Spleen (tissue), 11 donors: ENCODE data around the gene TNFRSF14. TPM values are rescaled to one million over a fixed set of nuclear protein-coding genes. Genes with fewer than 3 reads are reported as not detected.

ENCODE experiments used
- DNase-seq: peaks from one replicate; pipeline ENCODE4 v3.0.0-alpha.2; 2020
- H3K27ac ChIP-seq, 8 donors: fragments of 200-600 bp; sonication (generic) in 7 of 8; 1 replicate in 4 of 8; 2 replicates in 4 of 8; pipeline versions ENCODE4 v1.5.0 to v1.8.0; 2016 to 2021; ENCODE audit warnings: inconsistent platforms in 4 of 8, mild to moderate bottlenecking in 4 of 8, moderate library complexity in 1 of 8
- H3K27me3 ChIP-seq, 7 donors: fragments of 200-600 bp; sonication (generic) in 6 of 7; replicated peaks in 1 of 7; 1 replicate in 4 of 7; 2 replicates in 3 of 7; pipeline versions ENCODE4 v1.5.0 to v1.8.0; 2016 to 2021; ENCODE audit warnings: inconsistent platforms in 3 of 7, mild to moderate bottlenecking in 1 of 7
- H3K36me3 ChIP-seq, 6 donors: fragments of 200-600 bp; sonication (generic) in 5 of 6; 1 replicate in 4 of 6; 2 replicates in 2 of 6; pipeline versions ENCODE4 v1.5.0 to v1.8.0; 2016 to 2021; ENCODE audit warnings: inconsistent platforms in 2 of 6
- H3K4me1 ChIP-seq, 6 donors: fragments of 200-600 bp; sonication (generic) in 5 of 6; 1 replicate in 3 of 6; 2 replicates in 3 of 6; pipeline versions ENCODE4 v1.5.0 to v1.8.0; 2016 to 2021; ENCODE audit warnings: inconsistent platforms in 3 of 6
- H3K4me3 ChIP-seq, 8 donors: fragments of 200-600 bp; sonication (generic) in 7 of 8; 1 replicate in 4 of 8; 2 replicates in 4 of 8; pipeline versions ENCODE4 v1.5.0 to v1.8.0; 2016 to 2021; ENCODE audit warnings: inconsistent platforms in 4 of 8, mild to moderate bottlenecking in 4 of 8, moderate library complexity in 2 of 8
- H3K9me3 ChIP-seq, 8 donors: fragments of 200-600 bp; sonication (generic) in 7 of 8; 1 replicate in 4 of 8; 2 replicates in 4 of 8; pipeline versions ENCODE4 v1.5.0 to v1.8.0; 2016 to 2021; ENCODE audit warnings: inconsistent platforms in 4 of 8
- POLR2A ChIP-seq, 3 donors: fragments of 450-650 bp; IDR thresholded peaks; one replicate each; pipeline ENCODE4 v1.5.1; 2017; ENCODE audit warnings: antibody characterized with exemption in 3 of 3, mild to moderate bottlenecking in 1 of 3
- POLR2AphosphoS5 ChIP-seq, 3 donors: sonication (generic); formaldehyde crosslinking; IDR thresholded peaks; one replicate each; pipeline ENCODE4 v1.5.1; 2017; ENCODE audit warnings: antibody characterized with exemption in 3 of 3
- WGBS, 5 donors: extraction: QIAGEN DNeasy Blood & Tissue Kit in 3 of 5; methylation state at CpG; one replicate each; pipeline versions ENCODE4 v1.1.5 to v1.1.7; 2013 to 2018; 5-methylcytosine and 5-hydroxymethylcytosine counted together
- intact Hi-C: fragments of 100-400 bp; cut with DNase I; formaldehyde crosslinking; loops from one replicate; pipeline ENCODE4 v1.15.0; 2023; ENCODE audit warnings: low total_unique reads
- polyA plus RNA-seq, 3 donors: library from polyadenylated mRNA; stranded (reverse); fragments of 200-250 nt; gene quantifications; one replicate each; pipeline ENCODE4 v1.2.1, GENCODE V29; 2013
- total RNA-seq, 7 donors: library from RNA; depleted of rRNA in 3 of 7; stranded (reverse); fragments of >200 nt in 3 of 7; fragmentation: NEBNext Ultra II Directional in 4 of 7; extraction: Animal tissue kit (Norgen Biotek cat#: 25700) in 4 of 7; gene quantifications; one replicate each; pipeline versions ENCODE4 v1.1.0 to v1.2.1, GENCODE V29; 2016 to 2021
- TF ChIP-seq, protein P1 (sequence below), 11 experiments: fragments of 200-600 bp in 7 of 11; fragments of 450-650 bp in 4 of 11; sonication (generic) in 4 of 11; IDR thresholded peaks in 8 of 11; conservative IDR thresholded peaks in 3 of 11; 1 replicate in 7 of 11; 2 replicates in 4 of 11; pipeline versions ENCODE4 v1.4.0 to v1.8.0; 2016 to 2021; ENCODE audit warnings: antibody characterized with exemption in 11 of 11, inconsistent platforms in 4 of 11, mild to moderate bottlenecking in 1 of 11
- donor health status: healthy with polysubstance abuse.
- donor health status: DM: no; HTN: no; CAD: no; lungs with moderate emphysema.
- donor health status: DM: no; HTN: no; CAD: no.
- donor health status: Bipolar disorder and iron deficiency.
- donor health status: healthy.
- donor health status: DM: no; HTN: no; CAD: no.
- donor health status: DM: yes; HTN: yes; CAD: no.

The TNFRSF14 gene
- total and polyA plus RNA-seq, 10 donors: 146 to 366 (median 191) TPM

DNA sequence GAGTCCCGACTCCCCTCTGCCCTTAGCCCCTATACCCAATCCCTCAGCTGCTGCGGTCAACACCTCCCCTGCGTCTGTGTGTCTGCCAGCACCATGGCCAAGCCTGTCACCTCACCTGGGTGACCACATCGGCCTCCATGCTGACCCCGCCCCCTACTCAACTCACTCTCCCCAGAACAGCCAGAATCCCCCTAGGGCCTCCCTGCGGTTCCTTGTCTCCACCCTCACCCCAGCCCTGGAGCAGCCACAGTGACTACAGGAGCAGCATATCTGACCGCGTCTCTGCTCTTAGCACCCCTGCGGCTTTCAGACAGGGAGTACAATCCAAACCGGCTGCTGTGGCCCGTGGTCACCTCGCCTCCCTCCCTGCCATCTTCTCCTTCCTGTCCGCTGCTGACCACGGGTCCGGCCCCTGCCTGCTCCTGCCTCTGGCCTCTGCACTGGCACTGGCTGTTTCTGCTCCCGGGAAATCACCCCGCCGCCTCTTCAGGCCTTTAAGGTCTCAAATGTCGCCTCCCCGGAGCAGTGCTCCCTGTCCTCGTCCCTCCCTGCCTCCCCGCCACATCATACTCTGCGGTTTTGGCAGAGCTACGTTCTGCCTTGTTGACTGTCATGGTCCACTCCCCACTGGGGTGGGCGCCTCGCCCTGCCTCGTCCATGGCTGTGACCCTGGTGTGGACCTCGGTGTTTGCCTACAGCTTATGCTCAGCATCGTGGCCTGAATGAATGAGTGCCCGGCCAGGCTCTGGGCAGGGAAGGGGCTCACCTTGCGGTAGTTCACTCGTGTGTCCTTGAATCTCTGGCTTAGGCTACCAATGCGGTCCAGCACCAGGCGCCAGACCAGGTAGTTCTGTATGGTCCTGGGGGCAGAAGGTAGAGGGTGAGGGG lies 41.5 kb downstream of the TNFRSF14 start:
- peaks cover 0 to 29% (median 0%) of the 10 kb centered on the region in 7 donors for H3K27me3 ChIP-seq
- TF ChIP-seq POLR2AphosphoS5 (IDR thresholded peaks at IDR 0.05): no peak
- no peak for TF ChIP-seq POLR2A (IDR thresholded peaks at IDR 0.05)
- TF ChIP-seq, protein P1, sequence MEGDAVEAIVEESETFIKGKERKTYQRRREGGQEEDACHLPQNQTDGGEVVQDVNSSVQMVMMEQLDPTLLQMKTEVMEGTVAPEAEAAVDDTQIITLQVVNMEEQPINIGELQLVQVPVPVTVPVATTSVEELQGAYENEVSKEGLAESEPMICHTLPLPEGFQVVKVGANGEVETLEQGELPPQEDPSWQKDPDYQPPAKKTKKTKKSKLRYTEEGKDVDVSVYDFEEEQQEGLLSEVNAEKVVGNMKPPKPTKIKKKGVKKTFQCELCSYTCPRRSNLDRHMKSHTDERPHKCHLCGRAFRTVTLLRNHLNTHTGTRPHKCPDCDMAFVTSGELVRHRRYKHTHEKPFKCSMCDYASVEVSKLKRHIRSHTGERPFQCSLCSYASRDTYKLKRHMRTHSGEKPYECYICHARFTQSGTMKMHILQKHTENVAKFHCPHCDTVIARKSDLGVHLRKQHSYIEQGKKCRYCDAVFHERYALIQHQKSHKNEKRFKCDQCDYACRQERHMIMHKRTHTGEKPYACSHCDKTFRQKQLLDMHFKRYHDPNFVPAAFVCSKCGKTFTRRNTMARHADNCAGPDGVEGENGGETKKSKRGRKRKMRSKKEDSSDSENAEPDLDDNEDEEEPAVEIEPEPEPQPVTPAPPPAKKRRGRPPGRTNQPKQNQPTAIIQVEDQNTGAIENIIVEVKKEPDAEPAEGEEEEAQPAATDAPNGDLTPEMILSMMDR (IDR thresholded peaks at IDR 0.05 in 8 of 11, conservative IDR thresholded peaks at IDR 0.05 in 3 of 11): no peak
- H3K4me1 ChIP-seq: peaks cover 0 to 19% (median 11%) of the 10 kb centered on the region in 6 donors
- intact Hi-C loops: no loop called here
- H3K9me3 ChIP-seq: peaks cover 0 to 14% (median 11%) of the 10 kb centered on the region in 8 donors
- DNase-seq: peak; percentile 66
- no peak overlapping the region for H3K27ac ChIP-seq
- H3K4me3 ChIP-seq: no peak overlapping the region
- 73 to 77% (median 74%) methylated on average over 33 to 34 of the region's 34 CpGs for WGBS, 5 donors
- no peaks in the 10 kb centered on the region for H3K36me3 ChIP-seq

DNA sequence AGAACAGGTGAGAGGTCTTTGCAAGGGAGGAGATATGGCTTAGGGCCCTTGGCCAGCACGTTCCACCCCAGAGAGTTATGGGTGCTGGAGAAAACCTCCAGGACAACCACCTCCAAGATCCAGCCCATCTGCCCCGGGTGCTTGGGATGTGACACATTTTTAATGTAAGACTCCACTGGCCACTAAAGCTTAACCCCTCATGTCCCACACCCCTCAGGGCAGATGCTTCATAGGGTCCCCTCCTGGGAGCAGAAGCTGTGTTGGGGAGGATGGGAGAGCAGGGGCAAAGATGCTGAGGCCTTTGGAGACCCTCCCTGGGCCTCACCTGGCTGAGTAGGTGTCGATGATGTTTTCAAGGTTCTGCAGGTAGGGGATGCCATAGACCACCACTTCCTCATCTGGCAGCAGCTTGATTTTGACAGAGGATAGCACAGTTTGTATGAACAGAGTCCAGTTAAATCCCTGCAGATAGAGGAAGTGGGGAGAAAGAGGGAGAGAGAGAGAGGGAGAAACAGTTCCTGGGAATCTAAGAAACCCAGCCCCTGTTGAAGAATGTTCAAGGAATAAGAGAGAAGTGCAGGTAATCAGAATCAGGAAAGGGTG lies 42.3 kb downstream of the TNFRSF14 start:
- no peak overlapping the region for H3K27ac ChIP-seq
- H3K4me1 ChIP-seq: peaks cover 0 to 12% (median 4%) of the 10 kb centered on the region in 6 donors
- no peak overlapping the region for H3K4me3 ChIP-seq
- peaks cover 0 to 33% (median 6%) of the 10 kb centered on the region in 7 donors for H3K27me3 ChIP-seq
- peak; percentile 42 for DNase-seq
- no peaks in the 10 kb centered on the region for H3K36me3 ChIP-seq
- TF ChIP-seq, protein P1 (IDR thresholded peaks at IDR 0.05 in 8 of 11, conservative IDR thresholded peaks at IDR 0.05 in 3 of 11): no peak
- no peak for TF ChIP-seq POLR2A (IDR thresholded peaks at IDR 0.05)
- TF ChIP-seq POLR2AphosphoS5 (IDR thresholded peaks at IDR 0.05): no peak
- peaks cover 0 to 14% (median 11%) of the 10 kb centered on the region in 8 donors for H3K9me3 ChIP-seq
- intact Hi-C loops: no loop called here
- WGBS, 5 donors: 74 to 94% (median 78%) methylated on average over 3 of the region's 3 CpGs

DNA sequence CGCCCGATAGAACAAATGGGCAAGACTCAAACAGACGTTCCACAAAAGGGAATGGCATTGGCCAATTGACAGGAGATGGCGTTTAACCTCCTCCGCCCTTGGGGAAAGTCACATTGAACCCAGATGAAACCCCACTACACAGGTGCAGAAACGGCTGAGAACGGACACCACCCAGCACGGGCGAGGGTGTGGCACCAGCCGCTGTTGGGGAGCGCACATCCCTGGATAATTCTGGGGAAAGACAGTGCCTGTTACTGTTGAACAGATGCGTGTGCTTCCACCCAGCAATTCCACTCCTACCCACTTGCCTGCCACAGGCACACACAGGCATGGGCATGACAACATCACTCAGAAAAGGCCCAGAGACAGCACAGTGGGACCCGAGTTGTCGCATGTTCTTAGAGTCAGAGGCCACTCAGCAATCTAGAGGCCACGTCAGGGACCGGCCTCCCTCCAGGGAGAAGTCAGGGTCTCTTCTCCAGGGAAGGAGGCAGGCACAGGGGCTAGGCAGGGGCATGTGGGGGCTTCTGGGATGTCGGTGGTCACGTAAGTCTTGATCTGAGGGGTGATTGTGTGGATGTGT lies 45.6 kb downstream of the TNFRSF14 start:
- no peak for TF ChIP-seq POLR2A (IDR thresholded peaks at IDR 0.05)
- TF ChIP-seq, protein P1 (IDR thresholded peaks at IDR 0.05 in 8 of 11, conservative IDR thresholded peaks at IDR 0.05 in 3 of 11): no peak
- TF ChIP-seq POLR2AphosphoS5 (IDR thresholded peaks at IDR 0.05): no peak
- Histone ChIP-seq H3K36me3 (no peaks in the 10 kb centered on the region), H3K9me3 (peaks cover 0 to 14% (median 11%) of the 10 kb centered on the region in 8 donors), H3K27ac (no peak overlapping the region), H3K27me3 (peaks cover 0 to 40% (median 15%) of the 10 kb centered on the region in 7 donors), H3K4me1 (no peaks in the 10 kb centered on the region), H3K4me3 (no peak overlapping the region)
- intact Hi-C loops: no loop called here
- DNase-seq: peak; percentile 55
- 83 to 92% (median 88%) methylated on average over 18 of the region's 18 CpGs for WGBS, 5 donors
